Parathyroid adenoma (tissue), 2 donors: ENCODE results near the gene SELENOI.

Experiments used
- H2AFZ ChIP-seq: fragments of 300-600 bp; sonication (generic); one replicate; pipeline ENCODE4 v1.7.0; 2017; ENCODE audit warnings: antibody characterized with exemption, mild to moderate bottlenecking
- H3K27ac ChIP-seq: fragments of 300-600 bp; sonication (generic); one replicate; pipeline ENCODE4 v1.7.0; 2017
- H3K27me3 ChIP-seq: fragments of 300-600 bp; sonication (generic); one replicate; pipeline ENCODE4 v1.7.0; 2017; ENCODE audit warnings: low read length; ENCODE audit not compliant: control insufficient read depth, insufficient read depth
- H3K36me3 ChIP-seq: fragments of 300-600 bp; sonication (generic); one replicate; pipeline ENCODE4 v1.7.0; 2017; ENCODE audit warnings: low read length; ENCODE audit not compliant: control insufficient read depth, insufficient read depth
- H3K4me1 ChIP-seq: fragments of 300-600 bp; sonication (generic); one replicate; pipeline ENCODE4 v1.7.0; 2017; ENCODE audit warnings: control low read depth
- H3K4me2 ChIP-seq: fragments of 300-600 bp; sonication (generic); one replicate; pipeline ENCODE4 v1.7.0; 2017; ENCODE audit warnings: low read length
- H3K4me3 ChIP-seq: fragments of 300-600 bp; sonication (generic); one replicate; pipeline ENCODE4 v1.7.0; 2017; ENCODE audit warnings: low read depth, low read length
- H3K79me2 ChIP-seq: fragments of 300-600 bp; sonication (generic); one replicate; pipeline ENCODE4 v1.7.0; 2017; ENCODE audit warnings: control low read depth
- H3K9ac ChIP-seq: fragments of 300-600 bp; sonication (generic); one replicate; pipeline ENCODE4 v1.7.0; 2017; ENCODE audit warnings: mild to moderate bottlenecking
- H3K9me3 ChIP-seq: fragments of 300-600 bp; sonication (generic); one replicate; pipeline ENCODE4 v1.7.0; 2017; ENCODE audit warnings: low read length; ENCODE audit not compliant: control insufficient read depth
- CTCF ChIP-seq: fragments of 300-600 bp; sonication (generic); IDR thresholded peaks from one replicate; pipeline ENCODE4 v1.7.0; 2017; ENCODE audit warnings: antibody characterized with exemption, mild to moderate bottlenecking
- donor health status: primary hyperparathyroidism.

Gene SELENOI

GRCh38 chr2:26400723-26401122 is 54.8 kb downstream of the SELENOI start:
- TF ChIP-seq CTCF, result no peak
- Histone ChIP-seq H2AFZ (no peak overlapping the region), H3K9me3 (no peaks in the 10 kb centered on the region), H3K4me3 (no peak overlapping the region), H3K27ac (no peak overlapping the region), H3K4me1 (no peaks in the 10 kb centered on the region), H3K4me2 (no peak overlapping the region), H3K9ac (no peak overlapping the region), H3K27me3 (no peaks in the 10 kb centered on the region), H3K79me2 (no peaks in the 10 kb centered on the region), H3K36me3 (no peaks in the 10 kb centered on the region)

GRCh38 chr2:26401739-26402541 is 56.0 kb downstream of the SELENOI start, which contains the start of gene DRC1:
TSS of gene DRC1 (plus strand) at chr2:26401920. CDS start at chr2:26401990, 70 bp downstream.
- TF ChIP-seq CTCF, result no peak
- H3K36me3 ChIP-seq, result no peaks in the 10 kb centered on the region
- H3K79me2 ChIP-seq, result no peaks in the 10 kb centered on the region
- no peaks in the 10 kb centered on the region for H3K4me1 ChIP-seq
- H3K4me2 ChIP-seq, result peak within 1 kb of the TSS; percentile 40
- H3K27ac ChIP-seq, result no peak within 1 kb of the TSS
- peak within 1 kb of the TSS; percentile 31 for H3K4me3 ChIP-seq
- no peak within 1 kb of the TSS for H3K9ac ChIP-seq
- peak within 1 kb of the TSS; percentile 87 for H2AFZ ChIP-seq
- H3K9me3 ChIP-seq, result no peaks in the 10 kb centered on the region
- no peaks in the 10 kb centered on the region for H3K27me3 ChIP-seq

GRCh38 chr2:26407526-26407925 is 61.6 kb downstream of the SELENOI start:
- H3K9ac ChIP-seq, result no peak overlapping the region
- no peaks in the 10 kb centered on the region for H3K79me2 ChIP-seq
- H3K4me1 ChIP-seq, result no peaks in the 10 kb centered on the region
- no peaks in the 10 kb centered on the region for H3K36me3 ChIP-seq
- H3K4me2 ChIP-seq, result no peak overlapping the region
- H3K27ac ChIP-seq, result no peak overlapping the region
- H3K4me3 ChIP-seq, result no peak overlapping the region
- no peak for TF ChIP-seq CTCF
- no peak overlapping the region for H2AFZ ChIP-seq
- H3K9me3 ChIP-seq, result no peaks in the 10 kb centered on the region
- no peaks in the 10 kb centered on the region for H3K27me3 ChIP-seq

- no peak for TF ChIP-seq CTCF
- no peak overlapping the region for H2AFZ ChIP-seq
- H3K27ac ChIP-seq, result no peak overlapping the region
- H3K9ac ChIP-seq, result no peak overlapping the region
- H3K36me3 ChIP-seq, result no peaks in the 10 kb centered on the region
- no peaks in the 10 kb centered on the region for H3K4me1 ChIP-seq
- H3K79me2 ChIP-seq, result no peaks in the 10 kb centered on the region
- H3K27me3 ChIP-seq, result no peaks in the 10 kb centered on the region
- no peaks in the 10 kb centered on the region for H3K9me3 ChIP-seq
- H3K4me2 ChIP-seq, result no peak overlapping the region
- no peak overlapping the region for H3K4me3 ChIP-seq
Observed at GRCh38 chr2:26409785-26410184, 63.8 kb downstream of the SELENOI start.

GRCh38 chr2:26410764-26411243 is 64.9 kb downstream of the SELENOI start:
- no peak for TF ChIP-seq CTCF
- H3K4me3 ChIP-seq, result no peak overlapping the region
- H3K9ac ChIP-seq, result no peak overlapping the region

More at GRCh38 chr2:26410764-26411243, 64.9 kb downstream of the SELENOI start:
- H3K27me3 ChIP-seq, result no peaks in the 10 kb centered on the region
- no peak overlapping the region for H3K4me2 ChIP-seq
- no peaks in the 10 kb centered on the region for H3K4me1 ChIP-seq
- no peaks in the 10 kb centered on the region for H3K79me2 ChIP-seq
- no peak overlapping the region for H2AFZ ChIP-seq
- no peaks in the 10 kb centered on the region for H3K36me3 ChIP-seq
- no peak overlapping the region for H3K27ac ChIP-seq
- no peaks in the 10 kb centered on the region for H3K9me3 ChIP-seq
